Tibial nerve (tissue), 4 donors: Measurements from ENCODE around the gene DCUN1D2.

Experiments used
- CTCF ChIP-seq, 5 experiments: fragments of 200-600 bp in 3 of 5; fragments of 450-650 bp in 2 of 5; sonication (generic) in 3 of 5; IDR thresholded peaks; one replicate each; pipeline ENCODE4 v1.5.1; 2016 to 2019; ENCODE audit warnings: antibody characterized with exemption in 5 of 5, mild to moderate bottlenecking in 3 of 5, moderate library complexity in 2 of 5
- EP300 ChIP-seq, 2 donors: sonication (generic); formaldehyde crosslinking; IDR thresholded peaks; one replicate each; pipeline ENCODE4 v1.6.1; 2017; ENCODE audit warnings: antibody characterized with exemption in 2 of 2, mild to moderate bottlenecking in 1 of 2

GRCh38 chr13:113511361-113511760, 20.9 kb upstream of the DCUN1D2 start:
- TF ChIP-seq CTCF (IDR thresholded peaks at IDR 0.05) = no peak
- TF ChIP-seq EP300 (IDR thresholded peaks at IDR 0.05) = no peak
